K562 (cell line): ENCODE results near the gene TBCCD1. TPM values are rescaled to one million over a fixed set of nuclear protein-coding genes. Genes with fewer than 3 reads are reported as not detected.

ENCODE experiments used
- ATAC-seq: fragments of 200-7000 bp; cut with Tn5 transposase; 3 replicates; pipeline ENCODE4 v1.9.1; 2020; ENCODE audit warnings: moderate library complexity
- BruUV-seq: library from RNA; stranded (reverse); fragments of 400-500 nt; replicated peaks from 2 replicates; lab custom pipeline; 2021; lab: Mats Ljungman, UMichigan
- CTCF ChIA-PET: fragments of 300-600 bp; formaldehyde crosslinking; extraction: SDS; loops from one replicate; lab custom pipeline; 2021; ENCODE audit warnings: low intra/inter-chr PET ratio; lab: Yijun Ruan, JAX
- POLR2A ChIA-PET: fragments of 300-600, 350-650 bp; sonication (Branson Sonifier 250); formaldehyde crosslinking; extraction: SDS; loops from one replicate; lab custom pipeline; 2021; ENCODE audit warnings: antibody characterized with exemption, inconsistent platforms; lab: Yijun Ruan, JAX
- DNase-seq, 4 experiments: peaks; one replicate each; pipeline versions ENCODE4 v3.0.0 to v3.0.0-alpha.2; 2011 to 2018; ENCODE audit warnings: low spot score in 3 of 4, mixed read lengths in 3 of 4; ENCODE audit errors: extremely low read depth in 1 of 4
- FAIRE-seq: peaks from 2 replicates; lab custom pipeline; 2011; peaks lifted over from hg19 to GRCh38; lab: Jason Lieb, UNC
- H2AFZ ChIP-seq: 2 replicates; pipeline ENCODE4 v1.6.0; 2011; ENCODE audit warnings: low read depth, low read length, control low read depth, inconsistent platforms
- H3K27ac ChIP-seq: fragments of 200-600 bp; 3 replicates; pipeline ENCODE4 v1.8.0; 2011; ENCODE audit warnings: low read depth, mild to moderate bottlenecking, control low read depth, inconsistent platforms, low read length, moderate library complexity, mixed read lengths; ENCODE audit errors: extremely low read depth
- H3K27me3 ChIP-seq, 2 experiments: fragments of 300-600 bp in 1 of 2; 2 replicates in 1 of 2; 3 replicates in 1 of 2; pipeline versions ENCODE4 v1.6.0 to v1.8.0; 2011; ENCODE audit warnings: inconsistent platforms in 2 of 2, low read length in 2 of 2, mild to moderate bottlenecking in 1 of 2, mixed read lengths in 1 of 2, moderate library complexity in 1 of 2; ENCODE audit not compliant: control insufficient read depth in 2 of 2, insufficient read depth in 2 of 2
- H3K36me3 ChIP-seq: fragments of 300-600 bp; 3 replicates; pipeline ENCODE4 v1.8.0; 2011; ENCODE audit warnings: mild to moderate bottlenecking, low read length, inconsistent platforms; ENCODE audit not compliant: control insufficient read depth, insufficient read depth
- H3K4me1 ChIP-seq, 2 experiments: fragments of 200-600 bp in 1 of 2; replicated peaks in 1 of 2; 2 replicates in 1 of 2; 3 replicates in 1 of 2; pipeline versions ENCODE4 v1.5.1 to v1.8.0; 2011; ENCODE audit warnings: inconsistent platforms in 2 of 2, low read length in 2 of 2, mild to moderate bottlenecking in 1 of 2, mixed read lengths in 1 of 2, moderate library complexity in 1 of 2; ENCODE audit not compliant: control insufficient read depth in 2 of 2, insufficient read depth in 2 of 2
- H3K4me2 ChIP-seq: 2 replicates; pipeline ENCODE4 v1.6.1; 2011; ENCODE audit warnings: low read length, control low read depth, inconsistent platforms, mixed read lengths; ENCODE audit not compliant: insufficient read depth
- H3K4me3 ChIP-seq: fragments of 200-600 bp; sonication (generic), shearing (Covaris generic); 2 replicates; pipeline ENCODE4 v1.5.1; 2016; ENCODE audit warnings: control low read depth, inconsistent platforms
- H3K79me2 ChIP-seq: fragments of 200-600 bp; 3 replicates; pipeline ENCODE4 v1.8.0; 2011; ENCODE audit warnings: low read length, inconsistent platforms; ENCODE audit not compliant: control insufficient read depth, insufficient read depth
- H3K9ac ChIP-seq, 2 experiments: 2 replicates each; pipeline versions ENCODE4 v1.6.0 to v1.6.1; 2011; ENCODE audit warnings: low read depth in 2 of 2, low read length in 2 of 2, control low read depth in 1 of 2, inconsistent platforms in 1 of 2, mild to moderate bottlenecking in 1 of 2, mixed read lengths in 1 of 2; ENCODE audit not compliant: insufficient read depth in 1 of 2
- H3K9me1 ChIP-seq: one replicate; pipeline ENCODE4 v1.6.0; 2011; ENCODE audit warnings: inconsistent platforms, mild to moderate bottlenecking, low read length, moderate library complexity; ENCODE audit not compliant: control insufficient read depth, insufficient read depth
- H3K9me3 ChIP-seq: replicated peaks from 2 replicates; pipeline ENCODE4 v1.5.1; 2011; ENCODE audit warnings: low read depth, low read length, inconsistent platforms; ENCODE audit not compliant: control insufficient read depth, insufficient read depth
- H4K20me1 ChIP-seq: replicated peaks from 2 replicates; pipeline ENCODE4 v1.6.1; 2011; ENCODE audit warnings: low read length, inconsistent platforms, mixed read lengths; ENCODE audit not compliant: control insufficient read depth, insufficient read depth
- ARNT ChIP-seq, 2 experiments: fragments of 450-650 bp; IDR thresholded peaks; 2 replicates each; pipeline ENCODE4 v1.6.1; 2016; ENCODE audit warnings: mild to moderate bottlenecking in 1 of 2
- CREB1 ChIP-seq, 2 experiments: sonication (generic) in 1 of 2; formaldehyde crosslinking in 1 of 2; IDR thresholded peaks; 2 replicates each; pipeline versions ENCODE4 v1.6.1 to v1.8.0; 2012 to 2022; ENCODE audit warnings: inconsistent platforms in 1 of 2, mild to moderate bottlenecking in 1 of 2, missing genetic modification reagents in 1 of 2, moderate library complexity in 1 of 2
- HCFC1 ChIP-seq: IDR thresholded peaks from 2 replicates; pipeline ENCODE4 v1.6.1; 2012; ENCODE audit warnings: low read depth, low read length, improper control_type of control experiment
- NR1H2 ChIP-seq: sonication (generic); formaldehyde crosslinking; IDR thresholded peaks from 2 replicates; pipeline ENCODE4 v1.4.0; 2020; ENCODE audit warnings: mild to moderate bottlenecking, missing genetic modification reagents
- PML ChIP-seq: IDR thresholded peaks from 2 replicates; pipeline ENCODE4 v1.6.1; 2012; ENCODE audit warnings: low read length, inconsistent platforms
- SNIP1 ChIP-seq: fragments of 450-650 bp; IDR thresholded peaks from 2 replicates; pipeline ENCODE4 v1.7.1; 2017; ENCODE audit warnings: low read depth, mild to moderate bottlenecking
- STAG1 ChIP-seq: sonication (generic); formaldehyde crosslinking; IDR thresholded peaks from 2 replicates; pipeline ENCODE4 v1.5.0; 2020; ENCODE audit warnings: missing genetic modification reagents, borderline replicate concordance
- WHSC1 ChIP-seq: IDR thresholded peaks from one replicate; pipeline ENCODE4 v1.6.1; 2012; ENCODE audit warnings: low read length, control low read depth, inconsistent platforms
- ZNF175 ChIP-seq: fragments of 200-800 bp; sonication (Bioruptor generic); IDR thresholded peaks from 2 replicates; pipeline ENCODE4 v1.6.1; 2016; ENCODE audit warnings: low read depth, mild to moderate bottlenecking, missing genetic modification characterization, missing compliant biosample characterization
- ZNF217 ChIP-seq: sonication (generic); formaldehyde crosslinking; IDR thresholded peaks from 2 replicates; pipeline ENCODE4 v1.8.0; 2022; ENCODE audit warnings: mild to moderate bottlenecking, missing genetic modification reagents
- ZNF232 ChIP-seq: sonication (generic); formaldehyde crosslinking; IDR thresholded peaks from 2 replicates; pipeline ENCODE4 v1.8.0; 2022; ENCODE audit warnings: mild to moderate bottlenecking, missing genetic modification reagents
- ZNF436 ChIP-seq: fragments of 250-450, 450-650 bp; sonication (Bioruptor Pico); formaldehyde crosslinking; IDR thresholded peaks from 2 replicates; pipeline ENCODE4 v1.7.0; 2020; ENCODE audit warnings: mild to moderate bottlenecking
- ZNF695 ChIP-seq: fragments of 450-650 bp; formaldehyde crosslinking; IDR thresholded peaks from 2 replicates; pipeline ENCODE4 v1.4.0; 2020; ENCODE audit warnings: mild to moderate bottlenecking, moderate library complexity
- ZNF77 ChIP-seq: fragments of 250-450 bp; sonication (Bioruptor Pico); IDR thresholded peaks from 2 replicates; pipeline ENCODE4 v1.5.0; 2020
- WGBS: fragments of 100-300 bp; shearing (Covaris generic); methylation state at CpG from one replicate; pipeline ENCODE4 v1.1.6; 2016; ENCODE audit warnings: low coverage, mixed read lengths; ENCODE audit not compliant: insufficient coverage; ENCODE audit errors: missing lambda C conversion rate; 5-methylcytosine and 5-hydroxymethylcytosine counted together
- in situ Hi-C: fragments of 300-500 bp; cut with MboI; formaldehyde crosslinking; loops from 4 replicates; pipeline ENCODE4 v1.15.0; 2018; ENCODE audit warnings: inconsistent platforms, mixed read lengths
- intact Hi-C: fragments of 100-400 bp; cut with micrococcal nuclease; formaldehyde crosslinking; loops from 2 replicates; pipeline ENCODE4 v1.14.2; 2022
- polyA plus RNA-seq, 8 experiments: library from polyadenylated mRNA; depleted of rRNA in 4 of 8; stranded (reverse) in 5 of 8; unstranded in 3 of 8; fragments of >200 nt; fragmentation: Nextera tagmentation in 2 of 8; fragmentation: Illumina TruSeq in 1 of 8; extraction: Ambion mirVana in 2 of 8; extraction: Trizol in 1 of 8; gene quantifications; 2 replicates each; pipeline versions ENCODE4 v1.2.1 to v1.2.3, GENCODE V29; 2011 to 2014; ENCODE audit warnings: inconsistent platforms in 1 of 8, missing spikeins in 1 of 8
- total RNA-seq, 7 experiments: library from RNA; depleted of rRNA in 6 of 7; stranded (reverse); fragments of >200 nt in 6 of 7; fragmentation: Illumina TruSeq in 2 of 7; extraction: Trizol in 2 of 7; gene quantifications; 2 replicates each; pipeline versions ENCODE4 v1.2.1 to v1.2.3, GENCODE V29; 2011 to 2021; ENCODE audit warnings: low replicate concordance in 1 of 7
- TF ChIP-seq, protein P1 (sequence below): sonication (generic); formaldehyde crosslinking; IDR thresholded peaks from 2 replicates; pipeline ENCODE4 v1.9.0; 2022; ENCODE audit warnings: mild to moderate bottlenecking, missing genetic modification reagents
- TF ChIP-seq, protein P2 (sequence below): fragments of 250-450 bp; sonication (Bioruptor Pico); IDR thresholded peaks from 2 replicates; pipeline ENCODE4 v1.8.0; 2022; ENCODE audit warnings: inconsistent platforms, mild to moderate bottlenecking, moderate library complexity, borderline replicate concordance
- TF ChIP-seq, protein P3 (sequence below): sonication (generic); formaldehyde crosslinking; IDR thresholded peaks from 2 replicates; pipeline ENCODE4 v1.8.0; 2023; ENCODE audit warnings: mild to moderate bottlenecking, missing genetic modification reagents

The TBCCD1 gene
- total and polyA plus RNA-seq, 9 of the 15 experiments (the other 6 are each of a cell fraction or from before 2014, with no cell fraction given): 17.7 to 31.1 (median 21.2) TPM

DNA sequence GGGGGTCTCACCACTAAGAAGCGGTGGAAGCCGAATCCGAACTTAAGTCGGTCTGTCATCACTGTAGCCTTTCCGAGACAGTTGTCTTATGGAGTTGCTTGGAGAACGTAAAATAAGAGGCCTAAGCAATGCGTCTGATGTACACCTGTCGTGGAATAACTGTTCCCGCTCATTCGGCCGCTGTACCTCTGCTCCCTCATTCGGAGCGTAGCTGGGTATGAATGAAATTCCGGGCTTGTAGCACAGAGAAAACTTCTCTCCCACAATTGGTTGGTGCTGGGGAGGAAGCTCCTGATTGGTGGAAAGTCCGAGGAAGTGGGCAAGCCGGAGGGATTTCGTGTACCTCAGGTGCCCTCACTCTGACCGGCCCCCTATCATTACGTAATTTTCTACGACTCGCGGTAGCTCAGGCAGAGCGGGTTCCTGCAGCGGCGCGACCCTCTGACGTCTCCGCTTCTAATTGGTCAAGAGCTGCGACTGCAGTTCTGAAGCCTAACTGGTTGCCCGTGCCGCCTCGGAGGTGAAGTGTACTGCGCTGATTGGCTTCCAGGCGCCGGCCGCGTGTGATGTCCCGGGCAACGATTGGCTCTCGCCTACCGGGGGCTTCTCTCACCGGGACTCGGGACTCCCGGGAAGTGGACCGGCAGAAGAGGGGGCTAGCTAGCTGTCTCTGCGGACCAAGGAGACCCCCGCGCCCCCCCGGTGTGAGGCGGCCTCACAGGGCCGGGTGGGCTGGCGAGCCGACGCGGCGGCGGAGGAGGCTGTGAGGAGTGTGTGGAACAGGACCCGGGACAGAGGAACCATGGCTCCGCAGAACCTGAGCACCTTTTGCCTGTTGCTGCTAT, 3.2 kb upstream of the TBCCD1 start, which contains the start of gene DNAJB11:
DNAJB11 (plus strand) TSS at position 625 of the 845 bp plus-strand sequence; CDS start at position 803, 178 bp downstream.
- peak; percentile 98 for FAIRE-seq
- Histone ChIP-seq H3K4me2 (peak within 1 kb of the TSS; percentile 100), H3K9me1 (no peaks in the 10 kb centered on the region), H3K9me3 (no peaks in the 10 kb centered on the region), H3K36me3 (peaks cover 34% of the 10 kb centered on the region; the same call in 2 of the 3 replicates), H3K79me2 (peaks cover 67% of the 10 kb centered on the region), H3K27ac (peak within 1 kb of the TSS; percentile 95), H2AFZ (peak within 1 kb of the TSS; percentile 89), H3K4me3 (peak within 1 kb of the TSS; percentile 96), H3K27me3 (no peaks in the 10 kb centered on the region), H3K9ac (peak within 1 kb of the TSS; percentile 95), H4K20me1 (no peaks in the 10 kb centered on the region), H3K4me1 (peaks cover 3 to 11% of the 10 kb centered on the region in 2 experiments; a peak in 4 of 5 replicates)
- peak; percentile 88 for ATAC-seq
- POLR2A ChIA-PET: interaction anchor here (0.6 to 5.7 kb wide), 17 partner anchors 10 to 1176 kb away, joined by 3 to 64 read pairs (median 3); partner anchors contain the start of genes EIF4A2 and TRA2B
- in situ Hi-C loops: no loop called here
- intact Hi-C loops: loop anchor here (1.0 kb wide), 1 partner anchor 461 kb away; the partner anchor contains the start of gene ETV5
- DNase-seq: peak; percentile 93 to 99 (median 97)
- BruUV-seq: no TSS peak
- under 1% methylated on average over 49 of the region's 59 CpGs for WGBS
- CTCF ChIA-PET: no interaction called here
- TF ChIP-seq HCFC1: peak; percentile 84
- no peak for TF ChIP-seq ZNF77 (CRISPR knock-in tag)
- TF ChIP-seq, protein P1, sequence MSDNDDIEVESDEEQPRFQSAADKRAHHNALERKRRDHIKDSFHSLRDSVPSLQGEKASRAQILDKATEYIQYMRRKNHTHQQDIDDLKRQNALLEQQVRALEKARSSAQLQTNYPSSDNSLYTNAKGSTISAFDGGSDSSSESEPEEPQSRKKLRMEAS (CRISPR knock-in tag): peak; percentile 41
- TF ChIP-seq ZNF217 (CRISPR knock-in tag): no peak
- 0 out of 4 replicates have a peak, but pooled peaks of 1 of the 2 experiments have one; percentile 25 for TF ChIP-seq ARNT (IDR thresholded peaks at IDR 0.05)
- peak; percentile 71; the same call in 1 of the 2 replicates for TF ChIP-seq ZNF175 (CRISPR knock-in tag)
- no peak for TF ChIP-seq NR1H2 (CRISPR knock-in tag)
- peak; percentile 78; the same call in 1 of the 2 replicates for TF ChIP-seq PML
- TF ChIP-seq ZNF436 (CRISPR knock-in tag): no peak
- TF ChIP-seq SNIP1: no peak
- no peak for TF ChIP-seq ZNF232 (CRISPR knock-in tag)
- TF ChIP-seq, protein P2, sequence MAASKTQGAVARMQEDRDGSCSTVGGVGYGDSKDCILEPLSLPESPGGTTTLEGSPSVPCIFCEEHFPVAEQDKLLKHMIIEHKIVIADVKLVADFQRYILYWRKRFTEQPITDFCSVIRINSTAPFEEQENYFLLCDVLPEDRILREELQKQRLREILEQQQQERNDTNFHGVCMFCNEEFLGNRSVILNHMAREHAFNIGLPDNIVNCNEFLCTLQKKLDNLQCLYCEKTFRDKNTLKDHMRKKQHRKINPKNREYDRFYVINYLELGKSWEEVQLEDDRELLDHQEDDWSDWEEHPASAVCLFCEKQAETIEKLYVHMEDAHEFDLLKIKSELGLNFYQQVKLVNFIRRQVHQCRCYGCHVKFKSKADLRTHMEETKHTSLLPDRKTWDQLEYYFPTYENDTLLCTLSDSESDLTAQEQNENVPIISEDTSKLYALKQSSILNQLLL: no peak
- TF ChIP-seq CREB1 (IDR thresholded peaks at IDR 0.05): peak; percentile 99
- TF ChIP-seq CREB1 (CRISPR knock-in tag; IDR thresholded peaks at IDR 0.05): peak; percentile 97
- TF ChIP-seq WHSC1: no peak
- TF ChIP-seq ZNF695 (CRISPR knock-in tag): no peak
- no peak for TF ChIP-seq STAG1
- TF ChIP-seq, protein P3, sequence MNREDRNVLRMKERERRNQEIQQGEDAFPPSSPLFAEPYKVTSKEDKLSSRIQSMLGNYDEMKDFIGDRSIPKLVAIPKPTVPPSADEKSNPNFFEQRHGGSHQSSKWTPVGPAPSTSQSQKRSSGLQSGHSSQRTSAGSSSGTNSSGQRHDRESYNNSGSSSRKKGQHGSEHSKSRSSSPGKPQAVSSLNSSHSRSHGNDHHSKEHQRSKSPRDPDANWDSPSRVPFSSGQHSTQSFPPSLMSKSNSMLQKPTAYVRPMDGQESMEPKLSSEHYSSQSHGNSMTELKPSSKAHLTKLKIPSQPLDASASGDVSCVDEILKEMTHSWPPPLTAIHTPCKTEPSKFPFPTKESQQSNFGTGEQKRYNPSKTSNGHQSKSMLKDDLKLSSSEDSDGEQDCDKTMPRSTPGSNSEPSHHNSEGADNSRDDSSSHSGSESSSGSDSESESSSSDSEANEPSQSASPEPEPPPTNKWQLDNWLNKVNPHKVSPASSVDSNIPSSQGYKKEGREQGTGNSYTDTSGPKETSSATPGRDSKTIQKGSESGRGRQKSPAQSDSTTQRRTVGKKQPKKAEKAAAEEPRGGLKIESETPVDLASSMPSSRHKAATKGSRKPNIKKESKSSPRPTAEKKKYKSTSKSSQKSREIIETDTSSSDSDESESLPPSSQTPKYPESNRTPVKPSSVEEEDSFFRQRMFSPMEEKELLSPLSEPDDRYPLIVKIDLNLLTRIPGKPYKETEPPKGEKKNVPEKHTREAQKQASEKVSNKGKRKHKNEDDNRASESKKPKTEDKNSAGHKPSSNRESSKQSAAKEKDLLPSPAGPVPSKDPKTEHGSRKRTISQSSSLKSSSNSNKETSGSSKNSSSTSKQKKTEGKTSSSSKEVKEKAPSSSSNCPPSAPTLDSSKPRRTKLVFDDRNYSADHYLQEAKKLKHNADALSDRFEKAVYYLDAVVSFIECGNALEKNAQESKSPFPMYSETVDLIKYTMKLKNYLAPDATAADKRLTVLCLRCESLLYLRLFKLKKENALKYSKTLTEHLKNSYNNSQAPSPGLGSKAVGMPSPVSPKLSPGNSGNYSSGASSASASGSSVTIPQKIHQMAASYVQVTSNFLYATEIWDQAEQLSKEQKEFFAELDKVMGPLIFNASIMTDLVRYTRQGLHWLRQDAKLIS (CRISPR knock-in tag): peak; percentile 84
